SKM-1 (cell line): ENCODE measurements around the gene BICD2.

Experiments used
- DNase-seq: peaks from one replicate; lab custom pipeline; 2025; ENCODE audit not compliant: unreplicated experiment; lab: John Stamatoyannopoulos, UW

Gene BICD2

DNA sequence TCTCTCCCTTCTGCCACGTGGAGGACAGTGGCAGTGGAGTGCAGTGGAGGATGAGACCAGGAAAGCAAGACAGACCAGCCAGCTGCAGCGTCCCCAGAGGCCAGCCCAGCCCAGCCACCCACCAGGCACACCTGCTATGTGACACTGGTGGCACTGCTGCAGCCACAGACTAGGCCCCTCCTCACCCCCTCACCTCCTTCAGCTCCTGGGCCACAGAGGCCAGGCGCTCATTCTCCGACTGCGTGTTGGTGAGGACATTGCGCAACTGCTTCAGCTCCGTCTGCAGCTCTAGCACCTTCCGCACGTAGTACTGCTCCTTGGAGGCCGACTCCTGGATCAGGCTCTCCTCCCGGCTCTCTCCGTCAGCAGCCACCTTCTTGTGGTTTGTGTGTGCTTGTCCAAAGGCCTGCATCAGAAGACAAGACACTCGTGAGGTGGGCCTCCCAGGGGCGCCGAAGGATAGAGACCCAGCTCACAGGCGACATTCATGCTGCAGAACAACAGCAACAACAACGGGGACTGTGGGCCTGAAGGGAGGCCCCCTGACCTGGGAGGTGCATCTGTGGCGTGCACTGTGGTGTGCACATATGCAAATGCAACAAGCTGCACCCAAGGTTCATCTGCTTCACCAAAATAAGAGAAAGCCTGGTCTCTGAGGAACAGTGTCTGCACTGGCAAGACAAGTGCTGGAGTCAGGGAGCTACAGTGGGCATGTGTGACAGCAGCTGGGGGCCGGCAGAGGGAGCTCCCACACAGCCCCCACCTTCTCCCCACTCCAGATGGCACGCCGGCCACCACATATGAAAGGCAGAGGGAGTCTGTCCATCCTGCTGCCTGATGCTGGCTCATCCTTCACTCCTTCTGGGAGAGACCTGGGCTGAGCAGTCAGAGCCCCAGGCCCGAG is 35.5 kb downstream of the BICD2 start:
- no peak for DNase-seq

- no peak for DNase-seq
Observed at GRCh38 chr9:92727716-92728700, 36.6 kb downstream of the BICD2 start.

GRCh38 chr9:92726971-92727715 is 37.5 kb downstream of the BICD2 start:
- DNase-seq: no peak

- DNase-seq: no peak
Observed at GRCh38 chr9:92726348-92726747, 38.3 kb downstream of the BICD2 start.

DNA sequence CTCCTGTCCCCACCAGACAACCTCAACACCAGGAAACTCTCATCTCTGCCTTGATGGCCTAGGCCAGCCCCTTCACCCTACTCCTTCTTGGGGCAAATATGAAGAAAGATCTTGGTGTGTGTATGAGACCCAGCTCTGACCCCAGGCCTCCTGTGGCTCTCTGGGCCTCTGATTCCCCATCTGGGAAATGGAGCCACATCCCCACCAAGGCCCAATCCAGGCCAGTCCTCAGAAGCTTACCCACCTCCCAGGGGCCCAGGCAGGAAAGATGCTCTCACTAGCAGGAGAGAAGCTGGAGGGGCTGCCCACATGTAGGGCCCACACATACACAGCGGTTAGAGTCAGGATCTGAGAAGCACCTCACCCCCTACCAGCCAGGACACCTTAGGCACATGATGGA is 38.9 kb downstream of the BICD2 start:
- DNase-seq: no peak

DNA sequence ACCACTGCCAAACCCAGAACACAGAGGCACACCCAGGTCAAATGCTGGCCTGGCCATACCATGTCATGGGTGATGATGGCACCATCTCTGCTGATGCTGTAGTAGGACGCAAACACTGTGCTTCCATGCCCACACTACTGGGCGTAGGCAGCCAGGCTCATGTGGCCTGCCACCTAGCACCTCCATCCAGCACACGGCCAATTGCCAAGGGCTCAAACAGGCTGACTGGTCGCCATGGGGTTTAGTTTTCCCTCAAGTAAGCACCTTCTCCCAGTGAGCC is 39.4 kb downstream of the BICD2 start:
- DNase-seq: no peak

GRCh38 chr9:92724528-92725265 is 39.9 kb downstream of the BICD2 start:
- no peak for DNase-seq

DNA sequence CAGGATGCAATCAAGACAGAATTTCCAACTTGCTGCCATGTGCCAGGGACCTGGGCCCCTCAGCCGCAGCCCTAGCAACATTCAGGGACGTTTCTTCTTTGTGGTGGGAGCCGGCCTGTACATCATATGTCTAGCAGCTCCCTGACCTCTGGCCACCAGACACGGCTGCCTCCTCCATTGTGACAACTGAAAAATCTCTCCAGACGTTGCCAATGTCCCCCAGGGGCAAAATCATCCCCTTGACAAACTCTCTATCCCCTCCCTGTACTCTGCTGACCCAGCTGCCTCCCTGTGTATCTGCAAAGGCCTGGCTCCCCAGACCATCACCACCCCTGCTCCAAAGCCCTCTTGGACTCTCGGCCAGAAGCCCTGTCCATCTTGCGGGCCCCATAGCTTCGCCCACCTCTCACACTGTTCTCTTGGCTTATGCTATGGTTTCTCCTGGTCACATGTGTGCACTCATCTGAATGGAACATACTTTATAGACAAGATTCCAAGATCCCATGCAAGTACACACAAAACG is 40.8 kb downstream of the BICD2 start:
- no peak for DNase-seq

- no peak for DNase-seq
Observed at GRCh38 chr9:92723299-92723625, 41.4 kb downstream of the BICD2 start.

- no peak for DNase-seq
Observed at GRCh38 chr9:92722386-92723298, 42.0 kb downstream of the BICD2 start.

GRCh38 chr9:92721548-92721947 is 43.1 kb downstream of the BICD2 start:
- DNase-seq: no peak

GRCh38 chr9:92720807-92721535 is 43.7 kb downstream of the BICD2 start:
- no peak for DNase-seq

- no peak for DNase-seq
Observed at GRCh38 chr9:92720209-92720765, 44.3 kb downstream of the BICD2 start.

DNA sequence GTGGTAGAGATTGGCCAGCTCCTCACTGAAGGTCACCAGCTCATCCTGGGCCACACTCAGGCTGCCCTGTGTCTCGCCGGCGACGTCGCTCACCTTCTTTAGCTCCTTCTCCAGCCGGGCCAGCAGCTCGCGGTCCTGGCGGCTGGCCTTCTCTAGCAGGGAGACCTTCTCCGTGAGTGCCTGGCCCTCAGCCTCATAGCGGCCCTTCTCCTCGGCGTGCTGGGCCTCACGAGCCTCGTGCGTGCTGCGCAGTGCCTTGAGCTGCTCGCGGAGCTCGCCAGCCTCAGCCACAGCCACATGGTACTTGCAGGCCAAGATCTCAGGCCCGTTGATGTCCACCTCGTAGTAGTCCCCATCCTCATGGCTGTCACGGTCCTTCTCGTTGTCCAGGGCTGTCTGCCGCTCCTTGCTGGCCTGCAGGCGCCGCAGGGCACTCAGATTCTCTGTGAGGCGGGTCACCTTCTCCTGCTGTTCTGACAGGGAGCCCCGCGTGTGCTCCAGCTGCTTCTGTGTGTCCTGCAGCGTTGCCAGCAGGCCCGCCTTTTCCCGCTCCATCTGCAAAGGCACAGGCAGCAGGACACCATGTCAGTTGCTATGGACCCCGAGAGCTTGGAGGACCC is 45.5 kb downstream of the BICD2 start:
- DNase-seq: no peak

DNA sequence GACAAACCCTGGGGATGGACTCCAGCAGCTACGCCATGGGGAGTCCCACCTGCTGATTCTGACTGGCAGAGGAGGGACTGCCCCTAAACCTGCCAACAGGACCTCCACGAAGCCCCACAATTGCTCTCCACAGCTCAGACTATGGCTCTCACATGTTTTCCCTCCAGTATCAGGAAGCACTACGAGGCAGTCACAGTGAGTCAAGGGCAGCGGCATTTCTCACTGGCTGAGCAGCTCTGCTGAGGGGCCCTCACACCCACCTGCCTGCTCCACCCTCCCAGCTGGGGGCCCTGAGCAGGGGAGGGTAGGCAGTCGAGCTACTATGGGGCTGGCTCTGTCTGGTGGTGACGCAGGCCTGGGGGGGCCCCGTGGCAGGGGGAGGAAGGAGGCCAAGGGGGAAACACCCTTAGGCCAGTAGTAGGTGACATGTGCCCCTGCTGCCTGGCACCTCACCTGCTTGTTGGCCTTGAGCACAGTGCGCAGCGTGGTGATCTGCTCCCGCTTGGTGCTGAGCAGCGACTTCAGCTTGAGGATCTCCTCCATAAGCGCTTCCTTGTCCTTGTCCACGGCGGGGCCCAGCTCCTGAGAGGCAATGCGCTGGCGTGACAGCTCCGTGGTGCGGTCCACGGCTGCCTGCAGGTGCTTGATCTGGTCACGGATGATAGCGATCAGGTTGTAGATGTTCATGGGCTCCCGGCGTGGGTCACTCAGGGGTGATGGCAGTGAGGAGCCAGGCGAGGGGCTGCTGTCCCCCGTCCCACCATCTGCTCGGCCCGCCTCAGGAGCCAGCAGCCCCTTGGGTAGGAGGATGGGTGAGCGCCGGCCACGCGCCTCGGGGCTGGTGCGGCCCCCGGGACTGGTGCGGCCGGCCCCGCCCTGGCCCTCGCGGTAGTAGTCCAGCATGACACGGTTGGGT is 46.3 kb downstream of the BICD2 start:
- no peak for DNase-seq

GRCh38 chr9:92717201-92718085 is 47.2 kb downstream of the BICD2 start:
- DNase-seq: no peak
